Measurements from ENCODE around the gene BIN1. TPM values are rescaled to one million over a fixed set of nuclear protein-coding genes. Genes with fewer than 3 reads are reported as not detected.

Gene BIN1
- polyA plus RNA-seq, 1 of the 3 experiments (the other 2 are of a cell fraction): 40.3 TPM

- 100% methylated on average over 2 of the region's 13 CpGs for WGBS (ENCODE audit: low lambda C conversion rate)
- TF ChIP-seq IRF3 (IDR thresholded peaks at IDR 0.05; ENCODE audit: low read depth, low read length) (no peak), GATA2 (CRISPR knock-in tag; IDR thresholded peaks at IDR 0.05) (no peak), POLR2AphosphoS5 (IDR thresholded peaks at IDR 0.05; ENCODE audit: low read depth, low read length) (no peak), SMC3 (IDR thresholded peaks at IDR 0.05; ENCODE audit: low read depth, low read length) (no peak), EP300 (IDR thresholded peaks at IDR 0.05; ENCODE audit: borderline replicate concordance in 1 of 2, low read depth in 1 of 2, low read length in 1 of 2) (no peak), JUND (IDR thresholded peaks at IDR 0.05) (no peak), REST (IDR thresholded peaks at IDR 0.05; ENCODE audit: low read depth, low read length) (no peak), TCF12 (IDR thresholded peaks at IDR 0.05) (no peak), TEAD4 (IDR thresholded peaks at IDR 0.05; ENCODE audit: borderline replicate concordance, insufficient read depth) (no peak), RAD21 (IDR thresholded peaks at IDR 0.05; ENCODE audit: low read length) (no peak), YY1 (IDR thresholded peaks at IDR 0.05; ENCODE audit: low read depth) (no peak), GABPA (IDR thresholded peaks at IDR 0.05; ENCODE audit: low read depth) (no peak), FOXM1 (IDR thresholded peaks at IDR 0.05; ENCODE audit: low read depth) (no peak), NFIC (IDR thresholded peaks at IDR 0.05; ENCODE audit: borderline replicate concordance) (no peak), RXRA (IDR thresholded peaks at IDR 0.05; ENCODE audit: borderline replicate concordance, low read depth) (no peak), MXI1 (IDR thresholded peaks at IDR 0.05; ENCODE audit: low read depth, low read length) (no peak), MAX (IDR thresholded peaks at IDR 0.05; ENCODE audit: low read depth) (no peak), RFX5 (IDR thresholded peaks at IDR 0.05; ENCODE audit: low read length) (no peak), SIN3A (IDR thresholded peaks at IDR 0.05; ENCODE audit: borderline replicate concordance, low read depth, low read length) (no peak)
- TF ChIP-seq, protein P1, sequence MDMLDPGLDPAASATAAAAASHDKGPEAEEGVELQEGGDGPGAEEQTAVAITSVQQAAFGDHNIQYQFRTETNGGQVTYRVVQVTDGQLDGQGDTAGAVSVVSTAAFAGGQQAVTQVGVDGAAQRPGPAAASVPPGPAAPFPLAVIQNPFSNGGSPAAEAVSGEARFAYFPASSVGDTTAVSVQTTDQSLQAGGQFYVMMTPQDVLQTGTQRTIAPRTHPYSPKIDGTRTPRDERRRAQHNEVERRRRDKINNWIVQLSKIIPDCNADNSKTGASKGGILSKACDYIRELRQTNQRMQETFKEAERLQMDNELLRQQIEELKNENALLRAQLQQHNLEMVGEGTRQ (IDR thresholded peaks at IDR 0.05; ENCODE audit: borderline replicate concordance, low read depth, low read length): no peak
- H3K4me2 ChIP-seq: no peak overlapping the region
- no peak overlapping the region for H2AFZ ChIP-seq (ENCODE audit: low read depth)
- ChIA-PET POLR2A (no interaction called here), CTCF (no interaction called here)
- no peak overlapping the region for H3K27ac ChIP-seq (ENCODE audit: low read depth in 2 of 2, low read length in 1 of 2)
- H3K9me2 ChIP-seq: no peaks in the 10 kb centered on the region
- no peaks in the 10 kb centered on the region for H3K9me3 ChIP-seq
- no peak overlapping the region for H3K9ac ChIP-seq
- no peak overlapping the region for H3K4me3 ChIP-seq (ENCODE audit: low read depth in 2 of 2, low read length in 1 of 2)
- H4K20me1 ChIP-seq (ENCODE audit: insufficient read depth): no peaks in the 10 kb centered on the region
- H3K36me3 ChIP-seq (replicated peaks in 1 of 2; ENCODE audit: control insufficient read depth in 1 of 2, insufficient read depth in 2 of 2, low read length in 1 of 2): peaks cover 0 to 2% of the 10 kb centered on the region in 2 experiments
- H3K27me3 ChIP-seq (ENCODE audit: insufficient read depth): no peaks in the 10 kb centered on the region
- H3K4me1 ChIP-seq (ENCODE audit: control insufficient read depth in 1 of 2, insufficient read depth in 2 of 2, low read depth in 1 of 2, low read length in 1 of 2): no peaks in the 10 kb centered on the region
- H3K79me2 ChIP-seq (ENCODE audit: insufficient read depth): no peaks in the 10 kb centered on the region
- DNase-seq: no peak
- no peaks in the 10 kb centered on the region for H3F3A ChIP-seq (replicated peaks; ENCODE audit: insufficient read depth)
Observed at GRCh38 chr2:127055786-127056076, 51.2 kb downstream of the BIN1 start.
